Measurements from ENCODE around the gene DIS3L2.

Gene DIS3L2

DNA sequence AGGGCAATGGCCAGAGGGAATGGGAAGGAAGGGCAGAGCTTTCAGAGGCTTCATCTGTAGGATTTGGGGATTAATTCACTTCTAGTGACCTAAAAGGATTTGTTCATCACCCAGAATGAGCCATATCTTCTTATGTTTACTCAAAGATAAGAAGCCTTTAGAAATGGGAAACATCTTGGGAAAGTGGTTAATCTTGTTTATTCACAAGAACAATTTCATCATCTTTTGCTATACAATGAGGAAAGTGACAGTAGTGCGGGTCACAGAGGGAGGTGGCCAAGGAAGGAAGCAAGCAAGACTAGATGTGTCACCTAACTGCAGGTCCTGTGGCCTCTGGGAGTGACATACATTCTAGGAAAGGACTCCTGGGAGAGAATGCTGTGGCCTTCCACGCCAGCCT, 276.6 kb downstream of the DIS3L2 start:
- POLR2A ChIA-PET (ENCODE audit: low non-redundant PET): no interaction called here
- H3K27ac ChIP-seq: no peak overlapping the region
- DNase-seq (ENCODE audit: low spot score): no peak
- CTCF ChIA-PET: interaction anchor here (0.7 to 0.8 kb wide), 2 partner anchors 82 to 312 kb away, joined by 3 to 4 read pairs; partner anchors contain the start of gene NPPC
- TF ChIP-seq, protein P1, sequence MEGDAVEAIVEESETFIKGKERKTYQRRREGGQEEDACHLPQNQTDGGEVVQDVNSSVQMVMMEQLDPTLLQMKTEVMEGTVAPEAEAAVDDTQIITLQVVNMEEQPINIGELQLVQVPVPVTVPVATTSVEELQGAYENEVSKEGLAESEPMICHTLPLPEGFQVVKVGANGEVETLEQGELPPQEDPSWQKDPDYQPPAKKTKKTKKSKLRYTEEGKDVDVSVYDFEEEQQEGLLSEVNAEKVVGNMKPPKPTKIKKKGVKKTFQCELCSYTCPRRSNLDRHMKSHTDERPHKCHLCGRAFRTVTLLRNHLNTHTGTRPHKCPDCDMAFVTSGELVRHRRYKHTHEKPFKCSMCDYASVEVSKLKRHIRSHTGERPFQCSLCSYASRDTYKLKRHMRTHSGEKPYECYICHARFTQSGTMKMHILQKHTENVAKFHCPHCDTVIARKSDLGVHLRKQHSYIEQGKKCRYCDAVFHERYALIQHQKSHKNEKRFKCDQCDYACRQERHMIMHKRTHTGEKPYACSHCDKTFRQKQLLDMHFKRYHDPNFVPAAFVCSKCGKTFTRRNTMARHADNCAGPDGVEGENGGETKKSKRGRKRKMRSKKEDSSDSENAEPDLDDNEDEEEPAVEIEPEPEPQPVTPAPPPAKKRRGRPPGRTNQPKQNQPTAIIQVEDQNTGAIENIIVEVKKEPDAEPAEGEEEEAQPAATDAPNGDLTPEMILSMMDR (conservative IDR thresholded peaks at IDR 0.05; ENCODE audit: low read depth): no peak

DNA sequence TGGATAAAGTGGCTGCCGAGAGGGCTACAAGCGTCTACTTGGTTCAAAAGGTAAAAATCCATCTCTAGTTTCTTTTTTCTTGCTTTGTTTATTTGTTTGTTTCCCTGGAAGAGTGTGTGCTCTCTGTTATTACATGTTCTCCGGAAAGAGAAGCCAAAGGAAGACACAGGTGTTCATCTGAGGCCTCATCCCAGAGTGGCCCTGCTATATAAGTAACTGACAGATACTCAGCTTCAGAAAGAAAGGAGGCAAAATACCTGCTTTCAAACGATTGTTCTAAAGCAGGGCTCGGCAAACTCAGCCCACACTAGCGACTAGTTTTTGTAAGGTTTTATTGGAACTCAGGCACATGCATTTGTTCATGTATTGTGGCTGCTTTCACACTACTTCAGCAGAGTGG, 277.1 kb downstream of the DIS3L2 start:
- CTCF ChIA-PET: no interaction called here
- H3K27ac ChIP-seq: no peak overlapping the region
- TF ChIP-seq, protein P1 (conservative IDR thresholded peaks at IDR 0.05; ENCODE audit: low read depth): no peak
- DNase-seq (ENCODE audit: low spot score): no peak
- POLR2A ChIA-PET (ENCODE audit: low non-redundant PET): no interaction called here

DNA sequence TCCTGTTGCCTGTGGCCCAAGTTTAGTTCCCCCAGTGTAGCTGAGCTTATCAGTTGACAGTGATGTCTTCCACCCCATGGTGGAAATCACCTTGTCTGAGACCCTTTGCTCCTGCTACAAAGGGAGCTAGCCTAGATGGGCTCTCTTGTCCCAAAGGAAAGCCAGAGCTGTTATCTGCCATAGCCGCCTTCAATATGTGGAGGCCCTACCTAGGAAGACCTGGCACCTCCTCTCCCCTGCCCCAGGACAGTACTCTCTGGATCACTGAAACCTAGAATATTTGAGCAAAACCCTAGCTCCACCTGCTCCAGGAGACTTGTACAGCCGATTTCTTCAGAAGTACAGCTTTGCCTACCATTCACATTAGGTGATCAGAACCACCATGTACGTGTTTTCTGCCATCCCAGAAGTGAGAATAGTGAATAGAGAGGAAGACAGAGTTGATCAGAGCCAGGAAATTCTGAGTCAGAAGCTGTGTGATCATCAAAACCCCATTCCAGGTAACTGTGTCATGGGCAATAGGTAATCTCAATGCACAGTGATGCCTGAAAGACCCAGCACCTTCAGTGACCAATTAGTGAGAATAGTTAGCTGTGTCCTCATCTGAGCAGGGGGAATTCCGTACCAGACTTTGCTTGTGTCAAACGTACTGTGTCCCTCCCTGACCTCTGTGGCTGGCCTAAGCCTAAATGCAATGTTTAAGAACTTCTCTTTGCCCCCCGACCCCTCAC, 278.6 kb downstream of the DIS3L2 start:
- POLR2A ChIA-PET (ENCODE audit: low non-redundant PET): no interaction called here
- TF ChIP-seq, protein P1 (conservative IDR thresholded peaks at IDR 0.05; ENCODE audit: low read depth): no peak
- H3K27ac ChIP-seq: no peak overlapping the region
- peak; percentile 55 for DNase-seq (ENCODE audit: low spot score)
- CTCF ChIA-PET: no interaction called here

DNA sequence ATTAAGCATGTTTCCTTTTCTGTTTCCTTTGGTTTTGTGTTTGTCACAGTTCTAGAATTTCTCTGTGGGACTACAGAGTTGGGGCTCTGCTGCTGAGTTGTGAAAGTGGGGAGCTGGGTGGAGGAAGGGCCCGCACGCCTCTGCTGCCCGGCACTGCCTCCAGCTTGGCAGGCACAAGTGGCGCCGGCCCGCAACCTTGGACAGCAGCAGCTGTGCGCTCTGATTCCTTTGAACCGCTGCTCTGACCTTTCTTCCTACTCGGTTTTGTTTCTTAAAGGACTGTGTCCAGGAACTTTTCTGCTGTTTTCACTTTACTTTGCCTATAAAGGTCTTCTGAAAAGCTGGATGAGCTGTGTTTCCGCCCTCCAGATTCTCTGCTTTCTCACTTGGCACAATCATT, 279.4 kb downstream of the DIS3L2 start:
- POLR2A ChIA-PET (ENCODE audit: low non-redundant PET): no interaction called here

GRCh38 chr2:232242316-232242715, 280.8 kb downstream of the DIS3L2 start:
- TF ChIP-seq, protein P1 (conservative IDR thresholded peaks at IDR 0.05; ENCODE audit: low read depth): no peak

More for the DNA sequence above, 279.4 kb downstream of the DIS3L2 start:
- CTCF ChIA-PET: no interaction called here
- DNase-seq (ENCODE audit: low spot score): no peak
- TF ChIP-seq, protein P1 (conservative IDR thresholded peaks at IDR 0.05; ENCODE audit: low read depth): no peak
- H3K27ac ChIP-seq: no peak overlapping the region

GRCh38 chr2:232245111-232245510, 283.6 kb downstream of the DIS3L2 start:
- H3K27ac ChIP-seq: no peak overlapping the region
- no peak for DNase-seq (ENCODE audit: low spot score)
- CTCF ChIA-PET: interaction anchor here (0.6 to 0.7 kb wide), 2 partner anchors 119 to 278 kb away, joined by 3 read pairs; no protein-coding TSS in a partner anchor
- TF ChIP-seq, protein P1 (conservative IDR thresholded peaks at IDR 0.05; ENCODE audit: low read depth): no peak
- POLR2A ChIA-PET (ENCODE audit: low non-redundant PET): no interaction called here

More at GRCh38 chr2:232242316-232242715, 280.8 kb downstream of the DIS3L2 start:
- ChIA-PET CTCF (no interaction called here), POLR2A (ENCODE audit: low non-redundant PET) (no interaction called here)
- H3K27ac ChIP-seq: no peak overlapping the region
- no peak for DNase-seq (ENCODE audit: low spot score)

Data from RWPE1 (cell line).